Natural killer cell treated with Interleukin-12 subunit alpha and Interleukin-12 subunit beta and Interleukin-15 and Interleukin-18, amount 100 ng/mL, for 72 hours (primary cell): ENCODE measurements around the gene GID8. TPM values are rescaled to one million over a fixed set of nuclear protein-coding genes. Genes with fewer than 3 reads are reported as not detected.

Experiments
- ATAC-seq, 2 donors: fragments of 150-1000 bp; cut with Tn5 transposase in 1 of 2; sonication (Bioruptor Pico), chemical (Tn5 transposase) in 1 of 2; 2 replicates each; pipeline ENCODE4 v1.10.0; 2021
- DNase-seq: peaks from one replicate; pipeline ENCODE4 v3.0.0; 2022; ENCODE audit warnings: low spot score
- H3K27ac Mint-ChIP-seq, 2 donors: 1 replicate in 1 of 2; 2 replicates in 1 of 2; pipeline ENCODE4 v1.8.0; 2022; ENCODE audit warnings: mixed read lengths in 2 of 2, mild to moderate bottlenecking in 1 of 2, moderate library complexity in 1 of 2
- H3K27me3 Mint-ChIP-seq, 2 donors: 1 replicate in 1 of 2; 2 replicates in 1 of 2; pipeline ENCODE4 v1.8.0; 2022; ENCODE audit warnings: mixed read lengths in 2 of 2
- H3K36me3 Mint-ChIP-seq: one replicate; pipeline ENCODE4 v1.8.0; 2022; ENCODE audit warnings: mixed read lengths
- H3K4me1 Mint-ChIP-seq, 2 donors: 1 replicate in 1 of 2; 2 replicates in 1 of 2; pipeline ENCODE4 v1.8.0; 2022; ENCODE audit warnings: low read depth in 2 of 2, mixed read lengths in 2 of 2, mild to moderate bottlenecking in 1 of 2
- H3K4me3 Mint-ChIP-seq: one replicate; pipeline ENCODE4 v1.8.0; 2022; ENCODE audit warnings: mixed read lengths
- H3K9me3 Mint-ChIP-seq: 2 replicates; pipeline ENCODE4 v1.8.0; 2022; ENCODE audit warnings: mixed read lengths
- total RNA-seq, 2 donors: library from RNA; stranded (reverse); gene quantifications; one replicate each; pipeline ENCODE4 v1.2.3, GENCODE V29; 2022

Gene GID8
- total RNA-seq, 2 donors from 2014 or later: 34.9 to 35.5 TPM

DNA sequence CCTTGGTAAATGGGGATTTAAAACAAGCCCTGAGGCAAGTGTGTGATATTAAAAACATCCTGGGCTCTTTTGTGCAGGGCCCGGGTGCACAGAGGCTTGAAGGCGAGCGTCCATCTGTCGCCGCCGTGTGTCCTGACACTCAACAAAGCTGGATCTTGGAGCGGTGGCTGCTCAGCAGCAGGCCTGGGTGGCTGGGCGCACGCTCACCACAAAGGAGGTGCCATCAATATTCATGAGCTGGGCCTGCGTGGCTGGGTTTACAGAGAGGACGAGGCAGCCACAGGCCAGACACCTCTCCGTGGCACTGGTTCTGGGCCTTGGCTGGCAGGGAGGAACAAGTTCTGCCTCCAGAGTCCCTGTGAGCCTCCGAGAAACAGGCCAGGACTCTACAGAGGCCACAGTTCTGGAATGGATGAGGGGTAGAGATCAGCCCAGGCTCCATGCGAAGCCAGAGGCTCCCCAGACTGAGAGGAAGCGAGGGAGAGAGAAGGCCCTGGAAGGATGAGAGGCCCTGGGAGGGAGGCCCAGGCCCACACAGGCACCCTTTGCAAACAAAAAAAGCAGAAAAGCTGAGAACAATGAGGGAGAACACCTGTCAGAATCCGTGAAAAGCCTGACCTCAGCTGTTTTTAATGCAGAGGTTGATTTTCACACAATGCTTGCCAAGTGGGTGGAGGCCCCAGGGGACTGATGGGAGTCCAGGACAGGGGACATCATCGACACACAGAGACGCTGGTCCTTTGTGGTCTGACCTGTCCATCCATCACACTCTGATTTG, 46.9 kb downstream of the GID8 start:
- peaks cover 0 to 13% of the 10 kb centered on the region in 2 donors for H3K27me3 Mint-ChIP-seq
- DNase-seq (no peak), ATAC-seq (no peak)
- H3K9me3 Mint-ChIP-seq: no peaks in the 10 kb centered on the region
- H3K4me1 Mint-ChIP-seq: peaks cover 0 to 31% of the 10 kb centered on the region in 2 donors
- H3K4me3 Mint-ChIP-seq: no peak overlapping the region
- no peak overlapping the region for H3K27ac Mint-ChIP-seq
- H3K36me3 Mint-ChIP-seq: no peaks in the 10 kb centered on the region

DNA sequence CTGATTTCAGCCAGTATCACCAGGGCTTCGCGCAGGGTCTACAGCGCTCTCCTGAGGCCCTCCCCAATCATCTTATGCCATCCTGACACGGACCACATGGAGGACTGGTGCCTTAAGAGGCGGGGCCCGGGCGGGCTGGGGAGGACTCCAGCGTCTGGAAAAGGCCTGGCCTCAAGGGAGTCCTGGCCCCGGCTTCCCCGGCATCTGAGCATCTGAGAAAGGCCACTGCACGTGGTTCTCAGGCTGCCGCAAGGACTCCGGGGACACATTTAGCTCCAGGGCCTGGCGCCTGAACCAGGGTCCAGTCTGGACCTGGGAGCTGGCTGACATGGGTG, 47.5 kb downstream of the GID8 start:
- Mint-ChIP-seq H3K36me3 (no peaks in the 10 kb centered on the region), H3K27ac (no peak overlapping the region), H3K9me3 (no peaks in the 10 kb centered on the region), H3K4me1 (peaks cover 0 to 30% of the 10 kb centered on the region in 2 donors), H3K4me3 (no peak overlapping the region), H3K27me3 (peaks cover 0 to 11% of the 10 kb centered on the region in 2 donors)
- DNase-seq (no peak), ATAC-seq (no peak)

DNA sequence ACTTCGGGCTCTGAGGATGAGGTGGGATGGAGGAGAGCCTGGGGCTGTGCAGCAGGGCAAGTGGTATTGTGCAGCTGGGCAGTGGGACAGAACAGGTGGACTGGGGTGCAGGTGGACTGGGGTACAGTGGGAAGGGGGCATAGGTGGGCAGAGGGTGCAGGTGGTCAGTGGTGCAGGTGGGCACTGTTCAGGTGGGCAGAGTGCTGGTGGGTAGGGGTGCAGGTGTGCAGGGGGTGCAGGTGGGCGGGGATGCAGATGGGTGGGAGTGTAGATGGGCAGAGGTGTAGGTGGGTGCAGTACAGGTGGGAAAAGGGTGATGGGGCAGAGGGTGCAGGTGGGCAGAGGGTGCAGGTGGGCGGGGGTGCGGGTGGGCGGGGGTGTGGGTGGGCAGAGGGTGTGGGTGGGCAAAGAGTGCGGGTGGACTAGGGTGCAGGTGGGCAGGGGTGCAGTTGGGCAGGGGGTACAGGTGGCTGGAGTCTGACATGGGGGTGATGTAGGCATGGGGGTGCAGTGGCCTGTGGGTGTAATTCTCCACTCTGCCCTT, 48.4 kb downstream of the GID8 start:
- Mint-ChIP-seq H3K36me3 (no peaks in the 10 kb centered on the region), H3K9me3 (no peaks in the 10 kb centered on the region), H3K27ac (no peak overlapping the region), H3K4me3 (no peak overlapping the region), H3K27me3 (peaks cover 0 to 10% of the 10 kb centered on the region in 2 donors), H3K4me1 (peaks cover 0 to 26% of the 10 kb centered on the region in 2 donors)
- DNase-seq (no peak), ATAC-seq (no peak)

DNA sequence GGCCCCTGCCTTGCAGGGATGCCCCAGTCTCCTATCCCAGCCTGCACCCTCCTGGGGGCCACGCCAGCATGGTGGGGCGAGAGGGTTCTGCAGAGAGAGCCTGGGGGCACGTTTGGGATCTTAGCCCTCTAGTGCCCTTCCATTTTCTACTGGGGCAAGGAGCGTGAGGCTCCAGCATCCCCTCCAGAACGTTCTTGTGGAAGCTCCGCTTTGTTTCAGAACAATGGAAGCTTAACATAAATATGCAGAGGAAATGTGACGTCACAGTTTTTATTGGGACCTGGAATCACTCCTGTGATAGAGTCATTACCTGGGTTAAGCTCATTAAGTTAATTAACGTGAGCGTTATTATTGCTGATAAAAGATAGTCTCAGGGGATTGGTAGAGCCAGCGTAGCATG, 49.2 kb downstream of the GID8 start:
- H3K9me3 Mint-ChIP-seq: no peaks in the 10 kb centered on the region
- H3K4me3 Mint-ChIP-seq: no peak overlapping the region
- H3K4me1 Mint-ChIP-seq: peaks cover 0 to 19% of the 10 kb centered on the region in 2 donors
- no peaks in the 10 kb centered on the region for H3K36me3 Mint-ChIP-seq
- no peak overlapping the region for H3K27ac Mint-ChIP-seq
- ATAC-seq: no peak
- DNase-seq: no peak
- peaks cover 0 to 8% of the 10 kb centered on the region in 2 donors for H3K27me3 Mint-ChIP-seq

DNA sequence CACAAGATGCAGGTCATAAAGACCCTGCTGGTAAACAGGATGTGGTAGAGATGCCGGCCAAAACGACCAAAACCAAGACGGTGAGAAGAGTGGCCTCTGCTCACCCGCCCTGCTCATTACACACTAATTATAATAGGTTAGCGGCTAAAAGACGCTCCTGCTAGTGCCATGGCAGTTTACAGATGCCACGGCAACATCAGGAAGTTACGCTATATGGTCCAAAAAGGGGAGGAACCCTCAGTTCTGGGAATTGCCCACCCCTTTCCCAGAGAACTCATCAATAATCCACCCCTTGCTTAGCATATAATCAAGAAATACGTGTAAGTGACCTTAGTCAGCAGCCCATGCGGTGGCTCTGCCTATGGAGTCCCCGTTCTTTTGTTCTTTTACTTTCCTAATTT, 51.3 kb downstream of the GID8 start:
- Mint-ChIP-seq H3K27me3 (peaks cover 0 to 1% of the 10 kb centered on the region in 2 donors), H3K9me3 (no peaks in the 10 kb centered on the region), H3K27ac (no peak overlapping the region), H3K4me1 (peaks cover 0 to 11% of the 10 kb centered on the region in 2 donors), H3K36me3 (no peaks in the 10 kb centered on the region), H3K4me3 (peak overlapping the region; percentile 79)
- DNase-seq: peak; percentile 60
- ATAC-seq: peak; percentile 57 to 81

DNA sequence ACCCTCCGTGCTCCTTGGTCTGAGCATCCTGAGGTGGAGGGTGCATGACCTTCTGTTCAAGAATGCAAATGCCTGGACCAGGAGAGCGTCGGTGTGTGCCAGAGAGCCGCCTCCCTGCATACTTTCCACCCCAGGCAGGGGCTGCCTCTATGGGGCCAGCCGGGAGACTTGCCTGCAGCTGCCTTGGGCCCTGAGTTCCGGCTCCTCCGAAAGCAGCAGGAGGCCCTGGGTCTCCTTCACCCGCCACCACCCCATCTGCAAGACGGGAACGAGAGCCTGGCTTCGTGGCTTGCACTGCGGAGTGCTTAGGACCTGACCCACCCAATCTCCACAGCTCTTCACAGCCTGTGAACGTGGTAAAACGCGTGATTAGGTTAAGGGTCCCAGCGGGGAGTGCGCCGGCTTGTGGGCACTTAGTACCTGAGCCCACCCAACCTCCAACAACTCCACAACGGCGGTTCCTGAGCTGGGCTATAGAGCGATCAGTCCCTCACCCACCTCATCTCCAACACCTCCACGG, 52.4 kb downstream of the GID8 start:
- peak; percentile 53 for DNase-seq
- peaks cover 0 to 8% of the 10 kb centered on the region in 2 donors for H3K4me1 Mint-ChIP-seq
- no peak overlapping the region for H3K4me3 Mint-ChIP-seq
- no peak overlapping the region for H3K27ac Mint-ChIP-seq
- no peaks in the 10 kb centered on the region for H3K27me3 Mint-ChIP-seq
- H3K9me3 Mint-ChIP-seq: no peaks in the 10 kb centered on the region
- no peaks in the 10 kb centered on the region for H3K36me3 Mint-ChIP-seq
- no peak for ATAC-seq

DNA sequence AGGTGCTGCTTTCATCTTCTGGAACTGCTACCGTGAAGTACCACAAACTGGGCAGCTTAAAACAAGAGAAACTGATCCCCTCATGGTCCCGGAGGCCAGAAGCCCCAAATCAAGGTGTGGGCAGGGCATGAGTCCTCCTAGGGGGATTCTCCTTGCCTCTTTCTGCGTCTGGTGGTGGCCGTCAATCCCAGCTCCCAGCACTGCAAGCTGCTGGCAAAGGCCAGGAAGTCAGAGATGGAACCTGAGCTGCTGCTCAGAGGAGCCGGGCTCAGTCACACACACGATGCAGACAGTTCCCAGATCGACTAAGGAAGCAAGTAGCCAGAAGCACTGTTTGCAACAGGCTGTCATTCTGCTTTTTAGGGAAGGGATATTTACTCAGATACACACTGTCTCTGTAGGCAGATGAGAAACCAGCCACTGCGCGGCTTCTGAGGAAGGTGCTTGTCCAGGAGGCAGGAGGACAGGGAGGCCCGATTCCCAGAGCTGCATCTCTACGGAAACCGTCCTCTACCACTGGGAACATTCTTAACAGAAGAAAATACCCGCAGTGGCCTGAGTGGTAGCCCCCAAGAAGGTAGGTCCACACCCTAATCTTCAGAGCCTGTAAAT, 53.4 kb downstream of the GID8 start:
- peaks cover 0 to 5% of the 10 kb centered on the region in 2 donors for H3K27me3 Mint-ChIP-seq
- peaks cover 0 to 8% of the 10 kb centered on the region in 2 donors for H3K4me1 Mint-ChIP-seq
- H3K36me3 Mint-ChIP-seq: no peaks in the 10 kb centered on the region
- DNase-seq (peak; percentile 51), ATAC-seq (no peak)
- no peak overlapping the region for H3K27ac Mint-ChIP-seq
- H3K4me3 Mint-ChIP-seq: no peak overlapping the region
- H3K9me3 Mint-ChIP-seq: no peaks in the 10 kb centered on the region

DNA sequence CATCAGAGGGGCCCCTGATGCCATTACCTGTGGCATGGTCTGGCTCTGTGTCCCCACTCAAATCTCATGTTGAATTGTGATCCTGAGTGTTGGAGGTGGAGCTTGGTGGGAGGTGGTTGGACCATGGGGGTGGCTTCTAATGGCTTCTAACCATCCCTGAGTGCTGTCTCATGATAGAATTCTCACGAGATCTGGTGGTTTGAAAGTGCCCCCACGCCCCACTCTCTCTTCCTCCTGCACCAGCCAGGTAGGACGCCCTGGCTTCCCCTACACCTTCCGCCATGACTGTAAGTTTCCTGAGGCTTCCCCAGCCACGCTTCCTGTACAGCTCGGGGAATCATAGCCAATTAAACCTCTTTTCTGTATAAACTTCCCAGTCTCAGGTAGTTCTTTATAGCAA, 53.9 kb downstream of the GID8 start:
- ATAC-seq: no peak
- Mint-ChIP-seq H3K4me3 (no peak overlapping the region), H3K27ac (no peak overlapping the region), H3K4me1 (peaks cover 0 to 8% of the 10 kb centered on the region in 2 donors), H3K9me3 (no peaks in the 10 kb centered on the region), H3K36me3 (no peaks in the 10 kb centered on the region), H3K27me3 (peaks cover 0 to 5% of the 10 kb centered on the region in 2 donors)
- DNase-seq: no peak

DNA sequence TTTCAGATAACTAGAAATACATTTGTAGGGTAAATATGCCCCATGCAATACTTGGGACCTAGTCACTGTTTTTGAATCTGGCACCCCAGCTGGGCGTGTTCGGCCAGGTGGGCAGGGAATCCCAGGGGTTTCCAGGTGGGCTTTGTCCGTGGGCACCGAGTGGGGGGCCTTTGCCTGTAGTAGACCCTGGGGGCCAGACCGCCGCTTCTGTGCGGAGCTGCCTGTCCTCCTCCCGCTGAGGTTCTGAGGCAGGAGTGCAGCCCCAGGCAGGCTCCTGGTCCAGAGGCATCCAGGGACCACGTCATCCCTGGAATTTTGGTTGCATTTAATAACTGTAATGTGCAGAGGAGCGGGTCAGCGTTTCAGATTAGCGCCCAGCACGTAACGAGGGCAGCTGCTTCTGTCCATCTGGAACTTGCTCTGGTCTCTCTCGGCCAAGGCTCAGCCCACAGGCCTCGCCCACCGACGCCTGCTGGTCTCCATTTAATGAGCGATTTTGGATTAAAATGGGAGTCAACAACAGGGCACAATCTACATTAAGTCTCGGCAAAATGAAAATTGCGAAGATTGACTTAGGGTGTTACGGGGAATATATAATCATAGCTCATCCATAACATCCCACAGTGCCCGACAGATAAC, 56.0 kb downstream of the GID8 start:
- peak; percentile 46 for DNase-seq
- H3K27me3 Mint-ChIP-seq: peaks cover 11 to 17% of the 10 kb centered on the region in 2 donors
- no peak for ATAC-seq
- H3K4me3 Mint-ChIP-seq: no peak overlapping the region
- no peak overlapping the region for H3K27ac Mint-ChIP-seq
- peaks cover 0 to 11% of the 10 kb centered on the region in 2 donors for H3K4me1 Mint-ChIP-seq
- H3K9me3 Mint-ChIP-seq: no peaks in the 10 kb centered on the region
- no peaks in the 10 kb centered on the region for H3K36me3 Mint-ChIP-seq

DNA sequence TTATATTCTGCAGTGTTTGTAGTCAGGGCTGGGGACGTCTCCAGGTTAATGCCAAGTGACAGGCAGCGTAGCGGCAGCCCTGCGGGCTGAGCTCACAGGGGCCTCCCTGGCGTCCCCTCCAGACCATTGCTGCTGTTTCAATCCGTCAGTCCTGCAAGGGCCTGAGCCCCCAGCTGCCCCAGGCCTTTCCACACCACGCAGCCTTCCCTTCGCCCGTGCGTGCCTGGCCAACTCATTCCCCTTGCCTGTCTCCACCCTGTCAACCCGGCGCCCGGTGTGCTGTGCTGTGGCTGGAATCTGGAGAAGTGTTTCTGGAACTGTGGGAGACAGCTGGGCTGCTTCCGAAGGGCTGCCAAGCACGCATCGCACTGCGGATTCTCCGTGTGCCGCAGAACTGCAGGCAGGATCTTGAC, 56.9 kb downstream of the GID8 start:
- DNase-seq (peak; percentile 35), ATAC-seq (no peak)
- Mint-ChIP-seq H3K9me3 (no peaks in the 10 kb centered on the region), H3K4me3 (no peak overlapping the region), H3K27ac (no peak overlapping the region), H3K27me3 (peaks cover 17% of the 10 kb centered on the region in 2 donors), H3K4me1 (peaks cover 0 to 9% of the 10 kb centered on the region in 2 donors), H3K36me3 (no peaks in the 10 kb centered on the region)

DNA sequence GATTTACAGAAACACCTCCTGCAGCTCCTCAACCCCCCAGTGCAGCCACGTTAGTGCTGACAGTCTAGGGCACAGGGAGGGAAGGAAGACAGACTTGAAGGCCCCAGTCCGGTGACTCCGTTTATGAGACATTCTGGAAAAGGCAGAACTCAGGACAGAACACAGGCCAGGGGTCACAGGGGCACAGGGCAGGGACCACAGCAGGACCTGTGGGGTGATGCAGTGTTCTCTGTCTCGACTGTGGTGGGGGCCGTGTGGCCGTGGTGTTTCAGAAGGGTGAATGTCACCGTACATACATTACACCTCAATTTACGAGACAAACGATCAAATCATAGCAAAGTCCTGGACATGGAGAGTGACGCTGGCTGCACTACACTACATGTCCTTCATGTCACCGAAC, 57.5 kb downstream of the GID8 start:
- Mint-ChIP-seq H3K27ac (no peak overlapping the region), H3K9me3 (no peaks in the 10 kb centered on the region), H3K36me3 (no peaks in the 10 kb centered on the region), H3K4me3 (no peak overlapping the region), H3K27me3 (peaks cover 17 to 20% of the 10 kb centered on the region in 2 donors), H3K4me1 (peaks cover 0 to 9% of the 10 kb centered on the region in 2 donors)
- DNase-seq (no peak), ATAC-seq (no peak)

DNA sequence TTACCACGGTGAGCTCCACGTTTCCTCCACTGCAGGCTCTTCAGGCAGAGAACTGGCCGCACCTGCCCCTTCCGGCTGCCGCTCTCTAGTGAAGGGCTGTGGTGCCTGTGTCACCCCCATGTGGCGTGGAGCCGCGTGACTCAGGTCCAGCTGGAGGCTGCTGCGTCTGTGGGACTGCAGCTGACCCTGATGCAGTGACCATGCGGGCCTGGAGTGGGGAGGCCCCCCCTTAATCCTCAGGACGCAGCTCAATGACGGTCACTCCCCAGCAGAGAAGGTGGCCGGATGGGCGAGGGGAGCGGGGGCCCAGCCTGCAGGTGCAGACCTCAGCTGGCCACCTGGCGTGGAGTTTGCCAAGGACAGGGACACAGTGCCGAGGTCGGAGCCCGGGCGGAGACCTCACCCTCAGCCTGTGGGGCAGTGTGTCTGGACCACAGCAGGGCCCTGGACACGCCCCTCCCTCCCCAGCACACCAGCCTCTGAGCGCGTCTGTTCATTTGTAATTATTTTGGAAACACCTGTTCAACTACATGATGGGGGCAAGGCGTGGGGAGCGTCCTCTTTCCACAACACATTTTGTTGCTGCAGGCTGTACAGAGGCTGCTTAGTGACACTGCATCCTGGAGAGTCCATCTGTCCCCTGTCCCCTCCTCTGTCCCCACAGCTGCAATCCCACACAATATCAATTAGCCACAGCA, 58.1 kb downstream of the GID8 start:
- DNase-seq (no peak), ATAC-seq (no peak)
- Mint-ChIP-seq H3K4me1 (peaks cover 0 to 9% of the 10 kb centered on the region in 2 donors), H3K36me3 (no peaks in the 10 kb centered on the region), H3K9me3 (no peaks in the 10 kb centered on the region), H3K4me3 (no peak overlapping the region), H3K27ac (no peak overlapping the region), H3K27me3 (peaks cover 19 to 22% of the 10 kb centered on the region in 2 donors)

DNA sequence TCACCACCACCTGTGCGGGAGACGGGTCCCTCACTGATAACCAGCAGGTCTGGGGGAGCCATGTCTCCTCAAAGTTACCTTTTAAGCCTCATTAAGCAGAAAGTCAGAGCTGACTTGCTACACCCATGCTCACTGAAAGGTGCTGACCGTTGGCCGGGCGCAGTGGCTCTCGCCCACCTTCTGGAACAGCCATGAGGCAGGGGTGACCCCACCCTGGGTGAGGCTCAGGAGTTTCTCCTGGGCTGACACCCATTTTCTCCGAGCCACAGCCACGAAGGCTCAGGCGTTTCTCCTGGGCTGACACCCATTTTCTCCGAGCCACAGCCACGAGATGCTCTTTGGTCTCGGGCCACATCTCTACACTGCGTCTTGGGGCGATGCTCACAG, 58.6 kb downstream of the GID8 start:
- Mint-ChIP-seq H3K4me1 (peaks cover 0 to 9% of the 10 kb centered on the region in 2 donors), H3K27me3 (peaks cover 23 to 24% of the 10 kb centered on the region in 2 donors), H3K4me3 (no peak overlapping the region), H3K27ac (no peak overlapping the region), H3K36me3 (no peaks in the 10 kb centered on the region), H3K9me3 (no peaks in the 10 kb centered on the region)
- ATAC-seq (no peak), DNase-seq (no peak)
